ENCODE measurements around the gene DNAJC21. TPM values are rescaled to one million over a fixed set of nuclear protein-coding genes. Genes with fewer than 3 reads are reported as not detected.
A peak's percentile ranks its signal among the peaks of the same experiment; 100 is the strongest.

DNAJC21 gene
- total and polyA plus RNA-seq, 8 donors, result 11.6 to 25.1 (median 20.2) TPM

- Histone ChIP-seq H3K4me1 (peaks cover 11 to 22% (median 21%) of the 10 kb centered on the region in 3 donors), H3K36me3 (peaks cover 0 to 25% (median 0%) of the 10 kb centered on the region in 3 donors), H3K27ac (no peak overlapping the region), H3K9me3 (no peaks in the 10 kb centered on the region), H3K4me3 (no peak overlapping the region), H3K27me3 (no peaks in the 10 kb centered on the region)
- DNase-seq (no peak), FAIRE-seq (no peak), ATAC-seq (no peak)
- WGBS, 2 donors, result 79 to 90% methylated on average over 2 of the region's 2 CpGs
- no peak for TF ChIP-seq CTCF (IDR thresholded peaks at IDR 0.05)
- intact Hi-C loops (cut with DNase I), result no loop called here
These were observed 16.3 kb upstream of the DNAJC21 start for GRCh38 chr5:34913072-34913471.

- peak; percentile 6 to 17 (median 11) for ATAC-seq
- no peak for TF ChIP-seq CTCF (IDR thresholded peaks at IDR 0.05)
- DNase-seq, result peak in 5 of 6 donors; percentile 26 to 71 (median 52)
- peak overlapping the region; percentile 65 to 85 (median 72) for H3K27ac ChIP-seq
- no peaks in the 10 kb centered on the region for H3K27me3 ChIP-seq
- H3K36me3 ChIP-seq, result peaks cover 0 to 19% (median 0%) of the 10 kb centered on the region in 3 donors
- H3K4me3 ChIP-seq, result peak overlapping the region; percentile 87 to 94 (median 92)
- FAIRE-seq, result no peak
- intact Hi-C loops (cut with DNase I), result no loop called here
- peaks cover 11 to 22% (median 21%) of the 10 kb centered on the region in 3 donors for H3K4me1 ChIP-seq
- 2% methylated on average over 20 of the region's 20 CpGs for WGBS, 2 donors
- no peaks in the 10 kb centered on the region for H3K9me3 ChIP-seq
These were observed 14.7 kb upstream of the DNAJC21 start for GRCh38 chr5:34914671-34915138.

- H3K27ac ChIP-seq, result peak within 1 kb of the TSS; percentile 70 to 85 (median 73)
- peak; percentile 61 for FAIRE-seq
These were observed 14.1 kb upstream of the DNAJC21 start, which contains the start of the genes BRIX1 and RAD1 for GRCh38 chr5:34915139-34915855. Gene BRIX1 (plus strand): TSS chr5:34915711. CDS start chr5:34915739, 28 bp downstream. Gene RAD1 (minus strand): TSS chr5:34915504. CDS start chr5:34914892, 612 bp downstream.

GRCh38 chr5:34915856-34916192 lies 13.5 kb upstream of the DNAJC21 start:
- Histone ChIP-seq H3K27ac (peak overlapping the region; percentile 70 to 85 (median 73)), H3K4me3 (peak overlapping the region; percentile 87 to 94 (median 92)), H3K9me3 (no peaks in the 10 kb centered on the region), H3K4me1 (peaks cover 11 to 22% (median 21%) of the 10 kb centered on the region in 3 donors), H3K27me3 (no peaks in the 10 kb centered on the region), H3K36me3 (peaks cover 0 to 21% (median 0%) of the 10 kb centered on the region in 3 donors)
- FAIRE-seq (no peak), DNase-seq (no peak), ATAC-seq (peak; percentile 3 to 24 (median 20))
- no peak for TF ChIP-seq CTCF (IDR thresholded peaks at IDR 0.05)
- WGBS, 2 donors, result 0 to 1% methylated on average over 20 of the region's 20 CpGs
- intact Hi-C loops (cut with DNase I), result no loop called here

More at GRCh38 chr5:34915139-34915855, 14.1 kb upstream of the DNAJC21 start, which contains the start of the genes BRIX1 and RAD1:
- Histone ChIP-seq H3K4me3 (peak within 1 kb of the TSS; percentile 87 to 94 (median 92)), H3K9me3 (no peaks in the 10 kb centered on the region), H3K27me3 (no peaks in the 10 kb centered on the region), H3K4me1 (peaks cover 11 to 22% (median 21%) of the 10 kb centered on the region in 3 donors), H3K36me3 (peaks cover 0 to 21% (median 0%) of the 10 kb centered on the region in 3 donors)
- ATAC-seq, result peak; percentile 99 to 100 (median 100)
- 0% methylated on average over 67 of the region's 67 CpGs for WGBS, 2 donors
- intact Hi-C loops (cut with DNase I), result no loop called here
- TF ChIP-seq CTCF (IDR thresholded peaks at IDR 0.05), result no peak
- DNase-seq, result peak; percentile 92 to 98 (median 96)

Data from pancreas (tissue), 10 donors.